SK-N-MC (cell line): ENCODE data around the gene ATP2B2.
"Not testable (repeated sequence)": the region's sequence is repeated elsewhere in the genome, so short reads cannot be mapped to it uniquely, and the experiment has no call there.

Experiments
- DNase-seq: peaks from one replicate; pipeline ENCODE4 v3.0.0-alpha.2; 2011; ENCODE audit warnings: low read depth, low spot score
- H3K27ac ChIP-seq: fragments of 200-600 bp; sonication (generic); 2 replicates; pipeline ENCODE4 v1.5.1; 2016; ENCODE audit warnings: mixed run types
- H3K36me3 ChIP-seq: fragments of 200-600 bp; sonication (generic); 2 replicates; pipeline ENCODE4 v1.6.1; 2017; ENCODE audit warnings: antibody characterized with exemption, low read length, mixed read lengths; ENCODE audit not compliant: insufficient read depth
- H3K4me3 ChIP-seq: fragments of 200-600 bp; sonication (generic); 2 replicates; pipeline ENCODE4 v1.5.1; 2016
- H3K9ac ChIP-seq: fragments of 200-600 bp; sonication (generic); 2 replicates; pipeline ENCODE4 v1.8.0; 2017; ENCODE audit warnings: mixed run types, mixed read lengths; ENCODE audit not compliant: insufficient read length
- H3K9me3 ChIP-seq: fragments of 200-600 bp; sonication (generic); 2 replicates; pipeline ENCODE4 v1.6.1; 2017; ENCODE audit warnings: low read depth, mild to moderate bottlenecking, antibody characterized with exemption, low read length, moderate library complexity, mixed read lengths
- EZH2 ChIP-seq: fragments of 200-600 bp; sonication (generic); IDR thresholded peaks from one replicate; pipeline ENCODE4 v1.6.1; 2017; ENCODE audit warnings: antibody characterized with exemption
- FOXP2 ChIP-seq: optimal IDR thresholded peaks from 2 replicates; pipeline ENCODE3; 2011; ENCODE audit warnings: mild to moderate bottlenecking, moderate library complexity; ENCODE audit not compliant: insufficient read depth; ENCODE audit errors: extremely low read length, control extremely low read depth
- POLR2AphosphoS5 ChIP-seq: IDR thresholded peaks from 2 replicates; pipeline ENCODE4 v1.6.1; 2012; ENCODE audit warnings: mild to moderate bottlenecking, low read depth, low read length, borderline replicate concordance

ATP2B2 gene

DNA sequence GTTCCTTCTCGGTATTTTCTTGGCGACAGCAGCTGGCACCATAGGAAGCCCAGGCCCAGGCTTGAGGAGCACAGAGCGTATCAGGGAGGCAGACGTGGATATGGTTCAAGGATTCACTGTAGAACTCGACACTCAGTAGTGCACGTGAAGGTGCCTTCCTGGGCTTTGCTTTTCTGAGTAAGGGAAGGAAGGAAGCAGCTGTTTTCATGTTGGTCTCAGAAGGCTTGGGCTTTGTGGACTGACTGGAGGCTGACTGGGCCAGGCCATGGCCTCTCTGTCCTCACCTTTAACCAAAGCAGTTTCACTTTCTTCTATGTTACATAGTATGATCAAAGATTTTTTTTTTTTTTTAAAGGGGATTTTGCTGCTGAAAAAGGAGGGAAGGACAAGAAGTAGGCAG, 205.7 kb downstream of the ATP2B2 start:
- no peak overlapping the region for H3K27ac ChIP-seq
- peaks cover 8% of the 10 kb centered on the region; the same call in 1 of the 2 replicates for H3K36me3 ChIP-seq

DNA sequence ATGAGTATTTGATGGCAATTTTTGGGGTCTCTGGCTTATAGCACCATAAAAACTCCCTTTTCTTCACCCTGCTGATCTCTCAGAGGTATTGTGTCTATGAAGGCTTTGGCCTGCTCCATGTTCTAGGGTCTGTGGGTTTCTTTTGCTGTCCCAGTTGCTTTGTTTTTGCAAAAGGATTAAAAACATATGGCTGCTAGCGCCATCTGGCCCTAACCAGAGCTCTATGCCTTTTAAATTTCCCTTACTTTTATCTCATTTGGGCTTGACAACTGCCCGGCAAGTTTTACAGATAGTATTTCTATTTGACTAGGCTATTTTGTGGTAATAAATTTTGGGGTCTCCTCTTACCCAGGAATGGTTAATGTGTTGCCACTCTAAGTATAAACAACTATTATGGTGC, 206.2 kb downstream of the ATP2B2 start:
- no peak for TF ChIP-seq EZH2
- TF ChIP-seq POLR2AphosphoS5: no peak
- TF ChIP-seq FOXP2: no peak
- H3K9me3 ChIP-seq: no peaks in the 10 kb centered on the region
- H3K9ac ChIP-seq: no peak overlapping the region
- DNase-seq: no peak
- H3K4me3 ChIP-seq: no peak overlapping the region
- H3K36me3 ChIP-seq: peaks cover 8% of the 10 kb centered on the region; the same call in 1 of the 2 replicates
- no peak overlapping the region for H3K27ac ChIP-seq

More for the DNA sequence above, 205.7 kb downstream of the ATP2B2 start:
- no peak for TF ChIP-seq EZH2
- no peak for TF ChIP-seq POLR2AphosphoS5
- no peak for TF ChIP-seq FOXP2
- H3K4me3 ChIP-seq: no peak overlapping the region
- H3K9me3 ChIP-seq: no peaks in the 10 kb centered on the region
- no peak for DNase-seq
- no peak overlapping the region for H3K9ac ChIP-seq

DNA sequence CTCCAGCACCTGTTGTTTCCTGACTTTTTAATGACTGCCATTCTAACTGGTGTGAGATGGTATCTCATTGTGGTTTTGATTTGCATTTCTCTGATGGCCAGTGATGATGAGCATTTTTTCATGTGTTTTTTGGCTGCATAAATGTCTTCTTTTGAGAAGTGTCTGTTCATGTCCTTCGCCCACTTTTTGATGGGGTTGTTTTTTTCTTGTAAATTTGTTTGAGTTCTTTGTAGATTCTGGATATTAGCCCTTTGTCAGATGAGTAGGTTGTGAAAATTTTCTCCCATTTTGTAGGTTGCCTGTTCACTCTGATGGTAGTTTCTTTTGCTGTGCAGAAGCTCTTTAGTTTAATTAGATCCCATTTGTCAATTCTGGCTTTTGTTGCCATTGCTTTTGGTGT, 207.3 kb downstream of the ATP2B2 start:
- H3K9ac ChIP-seq, H3K36me3 ChIP-seq, H3K9me3 ChIP-seq, H3K27ac ChIP-seq, DNase-seq, H3K4me3 ChIP-seq: not testable (repeated sequence)

DNA sequence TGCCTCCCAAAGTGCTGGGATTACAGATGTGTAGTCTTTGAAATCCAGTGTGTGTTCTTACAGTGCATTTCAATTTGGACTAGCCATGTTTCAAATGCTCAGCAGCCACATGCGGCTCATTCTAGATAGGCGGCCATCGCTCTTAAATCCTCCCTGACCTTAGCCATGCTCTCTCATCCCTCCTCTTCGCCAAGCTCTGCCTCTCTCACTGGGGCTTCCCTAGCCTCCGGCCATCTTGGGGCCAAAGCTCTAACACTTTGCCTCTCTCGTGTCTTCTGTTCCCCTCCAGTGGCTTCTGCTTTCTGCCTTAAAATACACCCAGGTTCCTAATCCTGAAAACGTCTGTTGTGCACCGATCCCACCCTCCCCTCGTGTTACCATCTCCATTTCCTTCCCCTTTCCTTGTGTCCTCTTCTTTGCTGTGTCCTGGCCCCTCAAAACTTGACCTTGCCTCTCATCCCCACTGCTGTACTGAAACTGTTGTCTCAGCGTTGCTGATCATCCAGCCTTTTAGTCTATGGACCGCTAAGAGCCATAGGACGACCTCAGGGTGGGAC, 211.3 kb downstream of the ATP2B2 start:
- TF ChIP-seq POLR2AphosphoS5 (no peak), EZH2 (no peak), FOXP2 (no peak)
- no peaks in the 10 kb centered on the region; the same call in 1 of the 2 replicates for H3K36me3 ChIP-seq
- no peak for DNase-seq
- H3K9me3 ChIP-seq: no peaks in the 10 kb centered on the region
- H3K27ac ChIP-seq: no peak overlapping the region
- no peak overlapping the region for H3K9ac ChIP-seq
- H3K4me3 ChIP-seq: no peak overlapping the region

DNA sequence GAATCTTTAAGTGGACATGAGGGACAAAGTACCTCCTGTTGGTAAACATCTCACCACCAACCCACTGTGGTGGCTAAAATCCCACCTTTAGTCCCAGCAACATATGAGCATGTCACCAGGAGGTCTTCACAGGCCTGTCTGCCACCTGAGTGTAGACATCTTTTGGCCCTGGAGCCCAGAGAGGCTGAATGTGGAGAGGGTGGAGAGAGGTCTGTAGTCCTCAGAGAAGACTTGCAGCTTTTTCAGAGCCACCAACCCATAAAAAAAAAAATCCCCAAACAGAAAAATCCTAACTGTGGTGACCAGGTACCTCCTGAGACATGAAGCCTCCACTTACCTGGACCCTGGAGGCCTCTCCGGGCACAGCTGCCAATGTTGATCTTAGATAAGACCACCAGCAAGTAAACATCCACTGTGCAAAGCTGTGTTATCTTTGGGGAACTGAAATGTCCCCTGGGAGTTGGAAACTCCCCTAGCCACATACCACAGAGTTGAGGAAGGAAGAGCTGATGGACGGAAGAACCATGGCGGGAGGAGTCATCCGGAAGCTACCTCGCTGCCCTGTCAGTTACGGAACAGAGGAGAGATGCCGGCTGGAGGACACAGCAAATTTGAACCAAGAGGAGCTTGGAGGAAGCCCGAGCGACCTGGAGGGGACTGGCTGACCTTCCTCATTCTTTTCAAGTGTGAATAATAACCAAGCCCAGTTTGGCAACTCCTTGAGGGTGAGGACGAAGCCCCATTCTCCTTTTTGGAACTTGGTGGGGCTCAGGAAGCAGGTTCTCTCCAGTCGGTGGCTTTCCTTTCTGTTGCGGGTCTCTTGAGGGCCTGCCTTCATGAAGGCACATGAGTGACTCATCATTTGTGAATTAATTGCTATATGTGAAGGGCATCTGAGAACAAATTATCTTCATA, 212.6 kb downstream of the ATP2B2 start, which contains the start of gene GHRL:
Gene GHRL (minus strand): TSS at position 443 of the 915 bp plus-strand sequence. CDS start 2,767 bp downstream, outside the sequence.
- TF ChIP-seq POLR2AphosphoS5: no peak
- TF ChIP-seq FOXP2: no peak
- no peak for TF ChIP-seq EZH2
- no peaks in the 10 kb centered on the region for H3K36me3 ChIP-seq
- H3K4me3 ChIP-seq: no peak within 1 kb of the TSS
- no peaks in the 10 kb centered on the region for H3K9me3 ChIP-seq
- H3K27ac ChIP-seq: no peak within 1 kb of the TSS
- H3K9ac ChIP-seq: no peak within 1 kb of the TSS
- DNase-seq: no peak

DNA sequence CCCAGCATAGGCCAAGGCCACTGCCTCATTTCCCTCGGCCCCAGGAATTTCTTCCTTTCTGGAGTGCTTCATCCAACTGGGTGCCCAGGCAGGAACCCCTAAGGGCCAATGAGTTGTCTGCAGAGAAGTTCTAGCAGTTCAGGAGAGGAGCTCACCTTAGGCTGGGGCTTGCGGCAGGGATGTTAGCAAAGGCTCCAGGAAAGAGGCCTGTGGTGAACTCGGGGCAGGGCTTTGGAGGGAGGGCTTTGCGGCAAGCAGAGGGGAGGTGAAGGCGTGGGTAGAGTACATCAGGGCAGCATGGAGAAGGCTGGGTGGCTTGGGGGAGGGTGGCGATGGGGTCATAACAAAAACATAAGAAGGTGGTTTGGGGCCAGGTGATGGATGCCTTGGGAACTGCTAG, 213.7 kb downstream of the ATP2B2 start:
- no peak for DNase-seq
- Histone ChIP-seq H3K9me3 (no peaks in the 10 kb centered on the region), H3K36me3 (no peaks in the 10 kb centered on the region)

DNA sequence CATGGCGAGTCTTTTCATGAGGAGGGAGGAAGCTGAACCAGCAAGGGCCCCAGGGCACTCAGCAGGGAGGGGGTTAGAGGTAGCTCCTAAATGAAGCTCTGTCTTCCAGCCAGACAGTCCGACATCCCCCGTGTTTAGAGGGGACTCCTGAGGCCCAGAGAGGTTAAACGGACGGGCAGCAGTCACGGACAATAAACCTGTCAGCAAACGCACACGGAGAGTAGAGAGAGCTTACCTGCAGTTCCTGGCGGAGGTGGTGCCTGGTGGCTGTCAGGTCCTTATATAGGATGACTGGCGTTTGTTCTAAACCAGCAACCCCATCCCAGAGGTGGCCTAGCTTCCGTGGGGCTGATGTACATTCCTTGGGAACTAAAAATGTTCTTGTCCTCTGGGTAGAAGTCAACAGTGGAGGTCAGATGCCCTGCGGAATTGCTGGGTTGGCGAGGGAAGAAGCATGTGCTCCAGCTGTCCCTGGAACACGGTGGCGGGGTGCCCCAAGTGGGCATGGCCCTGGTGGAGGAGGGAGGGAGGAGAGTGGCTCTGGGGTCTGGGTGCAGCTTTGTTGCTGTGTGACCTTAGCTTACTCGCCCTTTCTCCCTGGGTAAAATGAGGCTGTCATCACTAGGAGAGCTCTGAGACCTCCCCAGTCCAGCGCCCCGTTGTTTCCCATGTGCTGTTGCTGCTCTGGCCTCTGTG, 214.8 kb downstream of the ATP2B2 start:
- no peak for TF ChIP-seq POLR2AphosphoS5
- TF ChIP-seq EZH2: no peak
- TF ChIP-seq FOXP2: no peak
- H3K27ac ChIP-seq: no peak overlapping the region
- no peaks in the 10 kb centered on the region for H3K36me3 ChIP-seq
- H3K9me3 ChIP-seq: no peaks in the 10 kb centered on the region
- H3K4me3 ChIP-seq: no peak overlapping the region
- no peak overlapping the region for H3K9ac ChIP-seq
- no peak for DNase-seq

More for the DNA sequence above, 213.7 kb downstream of the ATP2B2 start:
- no peak overlapping the region for H3K4me3 ChIP-seq
- no peak overlapping the region for H3K9ac ChIP-seq
- TF ChIP-seq POLR2AphosphoS5: no peak
- TF ChIP-seq FOXP2: no peak
- no peak overlapping the region for H3K27ac ChIP-seq

DNA sequence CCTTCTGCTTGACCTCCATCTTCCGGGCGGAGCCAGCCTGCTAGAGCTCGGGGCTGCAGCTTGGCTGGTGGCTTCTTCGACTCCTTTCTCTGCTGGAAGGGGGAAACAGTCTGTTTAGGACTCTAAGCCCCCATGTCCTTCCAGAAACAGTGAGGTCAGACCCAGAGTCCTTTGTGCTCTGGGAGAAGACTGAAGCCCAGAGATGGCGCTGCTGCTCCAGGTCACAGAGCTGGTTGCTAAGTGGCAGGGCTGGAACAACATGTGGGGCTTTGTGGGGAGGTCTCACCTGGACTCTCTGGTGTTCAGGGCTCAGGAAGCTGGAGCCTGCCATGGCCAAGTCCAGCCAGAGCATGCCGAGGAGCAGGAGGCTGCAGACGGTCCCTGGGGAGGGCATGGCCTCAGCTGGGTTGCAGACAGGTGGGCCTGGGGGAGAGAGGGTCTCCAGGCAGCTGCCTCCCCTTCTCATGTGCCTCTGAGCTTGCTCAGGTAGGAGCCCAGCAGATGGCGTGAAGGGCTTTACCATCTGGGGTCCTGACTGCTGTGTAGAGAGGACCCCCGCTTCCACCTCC, 215.5 kb downstream of the ATP2B2 start:
- Histone ChIP-seq H3K9me3 (no peaks in the 10 kb centered on the region), H3K27ac (no peak overlapping the region), H3K36me3 (no peaks in the 10 kb centered on the region), H3K9ac (no peak overlapping the region), H3K4me3 (no peak overlapping the region)
- TF ChIP-seq EZH2: no peak
- no peak for TF ChIP-seq FOXP2
- no peak for TF ChIP-seq POLR2AphosphoS5
- no peak for DNase-seq
